Activated naive CD8-positive, alpha-beta T cell treated with anti-CD3 and anti-CD28 coated beads, Interleukin-2, amount 50 U/mL, for 24 hours (primary cell): ENCODE results near the gene TMEM190.

Experiments used
- ATAC-seq: fragments of 150-1000 bp; cut with Tn5 transposase; one replicate; pipeline ENCODE4 v1.10.0; 2021
- DNase-seq: peaks from one replicate; pipeline ENCODE4 v3.0.0; 2021
- H3K27ac Mint-ChIP-seq: one replicate; pipeline ENCODE4 v1.8.0; 2021; ENCODE audit warnings: mild to moderate bottlenecking, mixed read lengths
- H3K27me3 Mint-ChIP-seq: one replicate; pipeline ENCODE4 v1.8.0; 2021; ENCODE audit warnings: mixed read lengths
- H3K36me3 Mint-ChIP-seq: one replicate; pipeline ENCODE4 v1.8.0; 2021; ENCODE audit warnings: low read depth, mixed read lengths
- H3K4me1 Mint-ChIP-seq: one replicate; pipeline ENCODE4 v1.8.0; 2021; ENCODE audit warnings: mixed read lengths
- H3K4me3 Mint-ChIP-seq: one replicate; pipeline ENCODE4 v1.8.0; 2021; ENCODE audit warnings: mild to moderate bottlenecking, moderate library complexity, mixed read lengths
- H3K9me3 Mint-ChIP-seq: one replicate; pipeline ENCODE4 v1.8.0; 2021; ENCODE audit warnings: mixed read lengths

Gene TMEM190

DNA sequence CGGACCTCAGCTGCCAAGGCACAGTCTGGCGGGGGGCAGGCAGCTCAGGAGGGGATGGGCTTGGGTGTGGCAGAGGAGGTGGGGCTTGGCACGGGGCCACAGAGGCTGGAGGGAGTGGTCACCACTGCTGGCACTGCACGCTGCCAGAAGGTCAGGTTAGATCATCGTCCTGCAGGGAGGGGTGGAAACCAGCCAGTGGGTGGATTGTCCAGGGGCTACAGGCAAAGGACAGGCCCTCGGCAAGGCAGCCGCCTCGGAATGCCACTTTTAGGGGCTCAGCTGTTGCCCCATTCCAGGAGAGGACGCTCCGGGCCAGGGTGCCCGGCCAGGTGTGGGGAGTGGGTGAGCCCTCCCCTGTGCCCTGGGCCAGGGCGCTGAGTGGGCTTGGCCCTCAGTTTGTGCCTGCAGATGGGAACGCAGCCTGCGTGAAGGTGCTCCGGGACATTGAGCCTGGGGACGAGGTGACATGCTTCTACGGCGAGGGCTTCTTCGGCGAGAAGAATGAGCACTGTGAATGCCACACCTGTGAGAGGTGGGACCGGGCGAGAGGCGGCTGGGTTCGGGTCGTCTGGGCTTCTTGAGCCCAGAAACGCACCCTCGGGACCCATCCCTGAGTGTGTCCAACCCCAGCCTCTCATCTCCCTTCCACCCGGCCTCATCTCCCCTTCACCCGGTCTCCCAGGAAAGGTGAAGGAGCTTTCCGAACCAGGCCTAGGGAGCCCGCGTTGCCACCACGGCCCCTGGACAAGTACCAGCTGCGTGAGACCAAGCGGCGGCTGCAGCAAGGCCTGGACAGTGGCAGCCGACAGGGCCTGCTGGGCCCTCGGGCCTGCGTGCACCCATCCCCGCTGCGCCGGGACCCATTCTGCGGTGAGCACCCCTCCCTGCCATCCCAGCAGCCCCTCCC, 30.6 kb upstream of the TMEM190 start:
- no peak for DNase-seq
- no peak overlapping the region for H3K27ac Mint-ChIP-seq
- H3K9me3 Mint-ChIP-seq = no peaks in the 10 kb centered on the region
- peaks cover 3% of the 10 kb centered on the region for H3K27me3 Mint-ChIP-seq
- no peak overlapping the region for H3K4me3 Mint-ChIP-seq
- no peak for ATAC-seq
- peaks cover 5% of the 10 kb centered on the region for H3K4me1 Mint-ChIP-seq
- H3K36me3 Mint-ChIP-seq = peaks cover 5% of the 10 kb centered on the region

DNA sequence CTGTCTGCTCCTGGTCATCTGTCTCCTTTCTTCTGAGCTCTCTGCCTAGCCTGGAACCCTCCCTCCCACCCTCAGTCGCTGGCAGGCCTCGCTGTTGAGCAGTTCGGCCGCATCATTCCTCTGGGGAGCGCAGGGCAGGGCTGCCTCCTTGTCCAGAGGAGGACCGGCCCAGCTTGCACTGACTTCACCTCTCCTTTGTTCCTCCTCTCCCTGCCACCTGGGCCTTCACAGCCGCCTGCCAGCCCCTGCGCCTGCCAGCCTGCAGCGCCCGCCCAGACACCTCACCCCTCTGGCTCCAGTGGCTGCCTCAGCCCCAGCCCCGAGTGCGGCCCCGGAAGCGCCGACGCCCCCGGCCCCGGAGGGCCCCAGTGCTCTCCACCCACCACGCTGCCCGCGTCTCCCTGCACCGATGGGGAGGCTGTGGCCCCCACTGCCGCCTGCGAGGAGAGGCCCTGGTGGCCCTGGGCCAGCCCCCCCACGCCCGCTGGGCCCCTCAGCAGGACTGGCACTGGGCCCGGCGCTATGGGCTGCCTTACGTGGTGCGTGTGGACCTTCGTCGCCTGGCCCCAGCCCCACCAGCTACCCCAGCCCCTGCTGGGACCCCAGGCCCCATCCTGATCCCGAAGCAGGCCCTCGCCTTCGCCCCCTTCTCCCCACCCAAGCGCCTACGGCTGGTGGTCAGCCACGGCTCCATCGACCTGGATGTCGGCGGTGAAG, 29.7 kb upstream of the TMEM190 start:
- Mint-ChIP-seq H3K27ac (no peak overlapping the region), H3K4me3 (no peak overlapping the region), H3K4me1 (peaks cover 2% of the 10 kb centered on the region), H3K27me3 (peaks cover 11% of the 10 kb centered on the region), H3K9me3 (no peaks in the 10 kb centered on the region), H3K36me3 (peaks cover 3% of the 10 kb centered on the region)
- DNase-seq (no peak), ATAC-seq (no peak)

DNA sequence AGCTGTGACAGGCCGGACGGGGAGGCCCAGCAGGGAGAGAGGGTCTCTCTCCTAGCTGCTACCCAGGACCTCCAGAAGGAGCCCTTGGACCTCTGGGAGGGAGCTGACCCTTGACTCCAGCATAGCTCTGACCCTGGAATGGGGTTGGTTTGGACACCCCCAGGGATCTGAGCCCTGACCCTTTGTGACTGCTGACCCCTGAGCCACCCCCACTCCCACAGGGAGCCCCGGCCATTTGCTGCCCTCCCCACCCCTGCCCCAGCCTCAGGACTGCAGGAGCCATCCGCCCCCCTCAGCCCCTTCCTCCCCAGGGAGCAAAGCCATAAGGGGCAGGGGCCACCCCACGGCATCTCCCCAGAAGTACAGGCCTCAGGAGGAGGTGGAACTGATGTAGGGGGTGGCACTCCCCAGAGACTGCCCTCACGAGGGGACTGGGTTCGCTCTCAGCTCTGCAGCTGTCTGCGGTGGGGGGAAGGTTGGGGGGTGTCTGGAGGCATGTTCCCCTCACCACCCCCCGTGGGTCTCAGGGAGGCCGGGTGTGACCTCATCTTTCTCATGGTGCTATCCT, 29.1 kb upstream of the TMEM190 start:
- Mint-ChIP-seq H3K27me3 (peaks cover 17% of the 10 kb centered on the region), H3K9me3 (no peaks in the 10 kb centered on the region), H3K27ac (no peak overlapping the region), H3K36me3 (peaks cover 3% of the 10 kb centered on the region), H3K4me1 (peaks cover 5% of the 10 kb centered on the region), H3K4me3 (no peak overlapping the region)
- ATAC-seq (no peak), DNase-seq (no peak)

DNA sequence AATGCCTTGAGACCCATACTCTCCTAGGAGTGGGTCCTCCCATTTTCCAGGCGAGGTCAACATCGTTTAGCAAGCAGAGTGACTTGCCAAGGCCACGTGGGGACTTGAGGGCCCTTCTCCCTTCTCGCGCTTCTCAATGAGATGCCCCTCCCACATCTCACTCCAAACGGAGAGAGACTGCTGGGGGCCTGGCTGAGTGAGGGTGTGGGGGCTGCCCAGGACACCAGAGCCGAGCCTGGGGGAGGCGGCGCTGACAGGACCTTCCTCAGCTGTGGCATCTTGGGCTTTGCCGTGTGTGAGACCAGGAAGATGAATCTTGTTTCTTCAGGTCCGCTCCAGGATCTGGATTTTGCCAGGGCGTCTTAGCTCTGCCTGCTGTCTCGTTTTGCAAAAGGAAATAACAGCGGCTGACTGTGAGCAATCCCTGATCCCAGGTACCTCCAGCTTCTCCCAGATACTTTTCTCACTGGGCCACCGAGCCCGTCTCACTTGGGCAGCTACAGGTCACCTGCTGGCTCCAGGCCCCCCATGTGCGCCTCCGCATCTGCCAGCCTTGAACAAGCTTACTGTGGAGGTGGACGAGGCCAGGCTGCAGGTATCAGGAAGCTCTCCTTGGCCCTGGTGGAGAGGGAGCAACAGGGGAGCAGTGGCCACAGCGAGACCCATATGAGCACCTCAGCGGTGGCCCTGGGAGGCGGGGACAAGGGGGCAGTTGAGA, 28.1 kb upstream of the TMEM190 start:
- Mint-ChIP-seq H3K27ac (no peak overlapping the region), H3K4me1 (peaks cover 15% of the 10 kb centered on the region), H3K4me3 (no peak overlapping the region), H3K36me3 (peaks cover 3% of the 10 kb centered on the region), H3K9me3 (no peaks in the 10 kb centered on the region), H3K27me3 (peaks cover 27% of the 10 kb centered on the region)
- ATAC-seq (no peak), DNase-seq (no peak)

DNA sequence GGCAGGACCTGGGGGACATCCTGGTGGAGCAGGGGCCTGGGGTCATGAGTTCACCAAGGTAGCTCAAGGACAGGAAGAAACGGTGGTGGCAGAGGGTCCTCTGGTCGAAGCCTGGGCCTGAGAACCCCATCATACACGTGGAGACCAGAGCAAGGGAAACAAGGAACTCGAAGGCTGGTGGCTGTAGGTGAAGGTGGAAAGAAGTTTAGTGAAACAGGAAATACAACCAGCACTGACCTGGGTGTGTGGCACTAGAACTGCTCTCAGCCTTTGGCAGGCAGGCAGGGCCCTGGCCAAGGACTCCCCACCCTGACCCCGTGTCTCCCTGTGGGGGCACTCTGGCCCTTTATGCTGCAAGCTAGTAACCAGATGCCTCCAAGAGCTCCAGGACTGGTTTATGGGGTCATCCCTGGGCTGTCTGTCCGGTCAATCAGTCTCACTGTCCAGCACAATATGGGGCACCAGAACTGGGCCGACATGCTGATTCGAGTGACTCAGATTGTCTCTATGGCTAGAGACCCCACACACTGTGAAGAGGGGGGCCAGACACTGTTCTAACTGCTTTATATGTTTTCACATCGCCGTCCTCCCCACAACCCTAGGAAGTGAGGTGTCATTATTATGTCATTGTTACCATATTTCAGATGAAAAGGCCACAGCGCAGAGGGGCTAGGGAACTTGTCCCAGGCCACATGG, 25.9 kb upstream of the TMEM190 start:
- H3K36me3 Mint-ChIP-seq = no peaks in the 10 kb centered on the region
- H3K4me3 Mint-ChIP-seq = no peak overlapping the region
- DNase-seq = no peak
- no peaks in the 10 kb centered on the region for H3K9me3 Mint-ChIP-seq
- H3K4me1 Mint-ChIP-seq = peaks cover 18% of the 10 kb centered on the region
- H3K27me3 Mint-ChIP-seq = peaks cover 40% of the 10 kb centered on the region
- H3K27ac Mint-ChIP-seq = no peak overlapping the region
- ATAC-seq = no peak

DNA sequence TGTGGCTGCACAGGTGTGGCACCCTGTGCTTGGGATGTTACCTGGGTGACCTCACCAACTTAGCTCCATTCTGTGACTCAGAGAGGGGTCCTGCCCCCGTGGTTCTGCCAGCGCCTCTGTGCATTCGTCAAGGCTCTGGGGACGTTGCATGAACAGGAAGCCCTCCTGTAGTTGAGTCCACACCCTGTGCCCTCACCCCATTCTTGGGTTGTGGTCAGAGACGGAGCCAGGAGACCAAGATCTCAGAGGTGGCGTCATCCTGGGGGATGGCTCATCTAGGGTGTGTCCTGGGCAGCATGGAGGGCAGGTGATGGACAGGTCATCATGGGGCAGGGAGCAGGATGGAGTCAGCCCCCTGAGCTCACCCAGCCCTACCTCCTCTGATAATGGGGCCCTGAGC, 24.6 kb upstream of the TMEM190 start:
- no peak overlapping the region for H3K27ac Mint-ChIP-seq
- no peak overlapping the region for H3K4me3 Mint-ChIP-seq
- DNase-seq (no peak), ATAC-seq (no peak)
- H3K9me3 Mint-ChIP-seq = no peaks in the 10 kb centered on the region
- H3K36me3 Mint-ChIP-seq = no peaks in the 10 kb centered on the region
- peaks cover 49% of the 10 kb centered on the region for H3K27me3 Mint-ChIP-seq
- peaks cover 18% of the 10 kb centered on the region for H3K4me1 Mint-ChIP-seq

DNA sequence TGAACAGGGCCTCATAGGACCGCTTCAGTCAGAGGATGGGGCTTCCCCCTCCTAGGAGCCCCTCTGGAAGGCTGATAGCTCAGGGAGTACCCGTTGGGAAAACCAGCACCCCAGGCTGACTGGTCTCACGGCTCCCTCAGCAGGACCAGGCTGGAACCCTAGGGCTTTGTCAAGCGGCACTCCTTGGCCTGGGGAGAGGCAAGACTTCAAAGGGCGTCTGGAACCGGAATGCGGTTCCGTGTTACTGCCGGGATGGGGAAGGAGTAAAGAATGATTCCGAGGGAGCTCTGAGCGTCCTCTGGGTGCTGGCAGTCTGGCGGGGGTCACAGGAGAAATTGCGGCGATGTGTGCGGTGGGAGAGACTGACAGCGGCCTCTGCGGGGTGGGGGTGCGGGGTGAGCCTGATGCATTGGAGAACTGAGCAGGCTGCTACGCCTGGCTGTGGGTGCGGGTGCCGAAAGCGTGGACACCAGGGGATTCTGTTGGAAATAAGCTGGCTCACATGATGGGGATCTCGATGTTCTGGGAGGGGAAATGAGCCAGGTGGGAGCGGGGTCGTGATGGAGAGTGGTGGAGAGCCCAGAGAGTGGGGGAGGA, 24.0 kb upstream of the TMEM190 start:
- H3K9me3 Mint-ChIP-seq = no peaks in the 10 kb centered on the region
- H3K27ac Mint-ChIP-seq = no peak overlapping the region
- H3K27me3 Mint-ChIP-seq = peaks cover 53% of the 10 kb centered on the region
- peak overlapping the region; percentile 62 for H3K4me3 Mint-ChIP-seq
- DNase-seq (no peak), ATAC-seq (no peak)
- peaks cover 18% of the 10 kb centered on the region for H3K4me1 Mint-ChIP-seq
- H3K36me3 Mint-ChIP-seq = no peaks in the 10 kb centered on the region

DNA sequence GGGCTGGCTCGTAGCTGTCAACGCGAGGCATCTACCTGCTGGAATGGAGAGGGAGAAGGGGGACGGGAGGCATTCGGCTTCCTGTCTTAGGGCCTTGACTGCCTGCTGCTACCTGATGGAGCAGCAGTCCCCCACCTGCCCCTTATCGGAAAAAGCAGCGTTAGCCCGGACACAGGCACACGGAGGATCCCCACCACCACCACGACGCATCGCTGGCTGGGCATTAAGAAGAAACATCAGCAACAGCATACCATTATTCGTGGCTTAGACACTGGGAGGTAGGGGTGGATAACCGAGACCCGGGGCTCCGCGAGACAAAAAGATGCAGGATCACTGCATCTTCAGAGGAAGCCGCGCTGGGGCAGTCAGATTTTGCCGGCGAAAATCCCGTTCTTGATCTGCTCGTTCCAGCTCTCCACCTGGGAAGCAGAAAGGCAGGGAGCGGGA, 23.2 kb upstream of the TMEM190 start:
- no peaks in the 10 kb centered on the region for H3K9me3 Mint-ChIP-seq
- no peaks in the 10 kb centered on the region for H3K36me3 Mint-ChIP-seq
- H3K4me3 Mint-ChIP-seq = peak overlapping the region; percentile 62
- H3K27me3 Mint-ChIP-seq = peaks cover 53% of the 10 kb centered on the region
- no peak for ATAC-seq
- no peak for DNase-seq
- no peak overlapping the region for H3K27ac Mint-ChIP-seq
- H3K4me1 Mint-ChIP-seq = peaks cover 18% of the 10 kb centered on the region

DNA sequence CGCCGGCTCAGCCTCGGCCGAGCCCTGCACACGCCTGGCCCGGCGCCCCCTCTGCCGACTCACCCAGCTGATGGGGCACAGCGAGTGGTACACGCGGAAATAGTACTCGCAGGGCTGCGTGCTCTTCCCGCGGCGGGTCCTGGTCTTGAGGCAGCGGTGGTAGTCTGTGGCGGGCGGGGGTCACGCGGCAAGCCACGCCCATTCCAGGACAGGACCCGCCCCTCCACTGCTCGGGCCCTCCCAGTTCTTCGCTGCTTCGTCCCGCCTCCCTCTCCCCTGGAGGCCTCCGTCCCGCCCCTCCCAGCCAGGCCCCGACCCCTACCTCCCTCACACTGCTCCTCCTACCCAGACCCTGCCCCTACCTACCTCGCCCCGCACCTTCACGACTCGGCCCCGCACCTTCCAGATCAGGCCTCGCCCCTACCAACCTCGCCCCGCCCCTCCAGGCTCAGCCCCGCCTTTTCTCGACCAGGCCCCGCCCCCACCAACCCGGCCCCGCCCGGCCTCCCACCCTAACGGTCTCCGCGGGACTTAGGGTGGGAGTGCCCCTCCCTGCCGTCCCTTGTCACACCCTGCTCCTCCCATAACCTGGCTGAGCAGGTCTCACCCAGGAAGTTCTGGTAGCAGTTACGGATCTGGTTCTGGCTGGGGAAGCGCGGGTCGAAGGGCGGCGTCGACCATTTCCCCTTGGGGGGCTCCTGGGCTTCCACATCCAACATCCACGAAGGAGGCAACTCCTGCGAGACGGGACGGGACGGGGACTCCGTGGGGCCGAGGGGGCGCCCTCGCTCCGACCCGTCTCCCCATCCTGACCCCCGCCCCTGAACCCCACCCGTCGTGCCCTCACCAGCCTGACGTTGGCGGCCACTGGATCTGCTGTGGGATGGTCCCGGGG, 22.6 kb upstream of the TMEM190 start:
- H3K9me3 Mint-ChIP-seq = no peaks in the 10 kb centered on the region
- no peaks in the 10 kb centered on the region for H3K36me3 Mint-ChIP-seq
- peaks cover 53% of the 10 kb centered on the region for H3K27me3 Mint-ChIP-seq
- peak overlapping the region; percentile 62 for H3K4me3 Mint-ChIP-seq
- no peak overlapping the region for H3K27ac Mint-ChIP-seq
- DNase-seq (peak; percentile 75), ATAC-seq (peak; percentile 79)
- peaks cover 18% of the 10 kb centered on the region for H3K4me1 Mint-ChIP-seq

DNA sequence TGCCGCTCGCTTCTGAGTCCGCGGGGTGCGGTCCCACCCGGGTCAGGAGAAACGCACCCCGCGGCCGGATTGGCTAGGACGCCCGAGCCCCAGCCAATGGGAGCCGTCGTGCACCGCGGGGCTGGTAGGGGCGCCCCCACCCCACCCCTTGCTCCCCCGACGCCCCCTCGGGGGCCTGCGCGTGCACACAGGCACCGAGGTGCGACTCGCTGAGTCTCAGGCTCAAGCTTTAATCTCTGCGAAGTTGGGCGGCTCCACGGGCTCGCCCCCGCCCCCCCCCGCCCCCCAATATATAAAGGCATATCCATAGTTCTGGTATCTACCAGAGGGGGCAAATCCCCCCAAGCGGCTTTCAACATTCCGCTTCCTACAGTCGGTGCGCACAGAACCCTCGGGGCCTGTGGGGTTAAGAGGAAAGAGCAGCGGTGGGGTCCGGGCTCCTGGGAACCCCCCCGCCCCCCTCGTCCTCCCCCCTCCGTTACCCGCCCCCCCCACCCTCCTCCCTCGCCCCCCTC, 21.9 kb upstream of the TMEM190 start, which contains the start of gene COX6B2:
TSS of gene COX6B2 (minus strand) at position 22 of the 515 bp plus-strand sequence. CDS start 198 bp downstream, outside the sequence.
- Mint-ChIP-seq H3K27me3 (peaks cover 53% of the 10 kb centered on the region), H3K36me3 (no peaks in the 10 kb centered on the region), H3K9me3 (no peaks in the 10 kb centered on the region), H3K4me1 (peaks cover 18% of the 10 kb centered on the region), H3K27ac (no peak within 1 kb of the TSS), H3K4me3 (peak within 1 kb of the TSS; percentile 62)
- DNase-seq (no peak), ATAC-seq (no peak)

DNA sequence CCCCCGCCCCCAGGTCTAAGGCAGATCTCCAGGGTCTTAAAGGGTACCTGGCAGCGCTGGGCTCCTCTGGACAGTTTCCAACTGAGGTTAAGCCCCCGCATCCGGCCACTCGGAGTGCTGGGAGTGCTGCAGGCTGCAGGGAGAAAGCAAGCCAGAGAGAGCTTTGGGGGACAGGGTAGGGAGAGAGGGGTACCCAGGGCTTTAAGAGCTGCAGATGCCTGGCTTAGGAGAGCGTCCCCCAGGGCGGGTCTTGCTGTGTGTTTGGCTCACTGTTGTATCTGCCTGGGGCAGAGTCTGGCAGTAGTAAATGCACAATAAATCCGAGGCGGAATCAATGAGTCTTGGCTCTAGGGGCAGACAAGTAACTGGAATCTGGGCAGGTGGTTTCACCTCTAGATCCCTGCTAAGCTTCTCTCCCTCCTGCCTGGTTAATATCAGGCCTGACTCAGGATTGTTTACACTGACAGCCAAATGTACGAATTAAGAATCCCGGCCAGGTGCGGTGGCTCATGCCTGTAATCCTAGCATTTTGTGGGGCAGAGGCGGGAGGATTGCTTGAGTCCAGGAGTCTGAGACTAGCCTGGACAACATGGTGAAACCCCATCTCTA, 21.3 kb upstream of the TMEM190 start:
- no peak overlapping the region for H3K4me3 Mint-ChIP-seq
- H3K4me1 Mint-ChIP-seq = peaks cover 18% of the 10 kb centered on the region

DNA sequence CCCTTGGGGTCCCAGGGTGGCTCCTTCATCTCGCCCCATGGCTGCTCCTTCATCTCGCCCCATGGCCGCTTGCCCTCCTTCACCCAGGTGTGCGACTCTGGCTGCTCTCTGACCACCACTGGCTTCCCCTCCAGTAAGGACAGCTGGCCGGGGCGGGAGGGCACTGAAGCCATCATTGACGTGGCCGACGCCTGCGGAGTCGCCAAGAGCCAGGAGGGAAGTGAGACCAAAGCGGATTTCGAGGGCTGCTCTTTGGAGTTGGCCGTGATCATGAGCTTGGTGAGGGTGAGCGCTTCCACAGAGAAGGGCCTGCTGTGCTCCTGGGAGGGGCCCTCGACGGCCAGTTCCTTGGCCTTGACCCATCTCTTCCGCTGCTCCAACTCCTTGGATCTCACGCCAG, 18.1 kb upstream of the TMEM190 start:
- DNase-seq = no peak
- no peaks in the 10 kb centered on the region for H3K36me3 Mint-ChIP-seq

More for the DNA sequence above, 21.3 kb upstream of the TMEM190 start:
- no peak overlapping the region for H3K27ac Mint-ChIP-seq
- H3K27me3 Mint-ChIP-seq = peaks cover 53% of the 10 kb centered on the region
- H3K36me3 Mint-ChIP-seq = no peaks in the 10 kb centered on the region
- DNase-seq (no peak), ATAC-seq (no peak)
- no peaks in the 10 kb centered on the region for H3K9me3 Mint-ChIP-seq

More for the DNA sequence above, 18.1 kb upstream of the TMEM190 start:
- Mint-ChIP-seq H3K27me3 (peaks cover 26% of the 10 kb centered on the region), H3K4me3 (no peak overlapping the region), H3K9me3 (no peaks in the 10 kb centered on the region), H3K4me1 (peaks cover 3% of the 10 kb centered on the region), H3K27ac (no peak overlapping the region)
- ATAC-seq = no peak
